Neural progenitor cell (in vitro differentiated cells): ENCODE measurements around the gene DSTN. TPM values are rescaled to one million over a fixed set of nuclear protein-coding genes. Genes with fewer than 3 reads are reported as not detected.

Experiments
- DNase-seq: peaks from one replicate; pipeline ENCODE4 v3.0.0-alpha.2; 2016; ENCODE audit warnings: low spot score
- H2AFZ ChIP-seq: fragments of 200-600 bp; sonication (generic); replicated peaks from 2 replicates; pipeline ENCODE4 v1.6.1; 2016; ENCODE audit warnings: antibody characterized with exemption
- H3F3A ChIP-seq: fragments of 200-600 bp; sonication (generic); 2 replicates; pipeline ENCODE4 v1.6.1; 2016; ENCODE audit warnings: antibody characterized with exemption, low read depth
- H3K27ac ChIP-seq: fragments of 200-600 bp; sonication (generic); 2 replicates; pipeline ENCODE4 v1.5.1; 2016; ENCODE audit warnings: mild to moderate bottlenecking
- H3K27me3 ChIP-seq: fragments of 200-600 bp; sonication (generic); 2 replicates; pipeline ENCODE4 v1.6.1; 2016; ENCODE audit warnings: mild to moderate bottlenecking, moderate library complexity
- H3K36me3 ChIP-seq: fragments of 200-600 bp; sonication (generic); 2 replicates; pipeline ENCODE4 v1.5.1; 2016
- H3K4me1 ChIP-seq: fragments of 200-600 bp; sonication (generic); 2 replicates; pipeline ENCODE4 v1.6.1; 2016; ENCODE audit warnings: mixed run types
- H3K4me2 ChIP-seq: fragments of 200-600 bp; sonication (generic); 2 replicates; pipeline ENCODE4 v1.6.1; 2016
- H3K4me3 ChIP-seq: fragments of 200-600 bp; sonication (generic); 2 replicates; pipeline ENCODE4 v1.5.1; 2016
- H3K79me2 ChIP-seq: fragments of 200-600 bp; sonication (generic); 2 replicates; pipeline ENCODE4 v1.6.1; 2016; ENCODE audit warnings: low read depth
- H3K9ac ChIP-seq: fragments of 200-600 bp; sonication (generic); 2 replicates; pipeline ENCODE4 v1.6.1; 2016
- H3K9me3 ChIP-seq: fragments of 200-600 bp; sonication (generic); 2 replicates; pipeline ENCODE4 v1.5.1; 2016; ENCODE audit warnings: low read depth
- H4K20me1 ChIP-seq: fragments of 200-600 bp; sonication (generic); 2 replicates; pipeline ENCODE4 v1.6.1; 2016; ENCODE audit warnings: low read depth
- H3K27ac Mint-ChIP-seq: 3 replicates; pipeline ENCODE4 v1.8.0; 2021; ENCODE audit warnings: mixed read lengths
- H3K27me3 Mint-ChIP-seq: 2 replicates; pipeline ENCODE4 v1.8.0; 2022; ENCODE audit warnings: low read depth, mild to moderate bottlenecking, inconsistent platforms, moderate library complexity, mixed read lengths; ENCODE audit not compliant: insufficient read depth
- H3K36me3 Mint-ChIP-seq: 3 replicates; pipeline ENCODE4 v1.8.0; 2021; ENCODE audit warnings: mixed read lengths
- H3K4me1 Mint-ChIP-seq: 3 replicates; pipeline ENCODE4 v1.8.0; 2021; ENCODE audit warnings: mixed read lengths
- H3K4me3 Mint-ChIP-seq: 3 replicates; pipeline ENCODE4 v1.8.0; 2021; ENCODE audit warnings: mild to moderate bottlenecking, moderate library complexity, mixed read lengths
- H3K9me3 Mint-ChIP-seq: 3 replicates; pipeline ENCODE4 v1.8.0; 2020; ENCODE audit warnings: mixed read lengths
- EZH2 ChIP-seq: fragments of 200-600 bp; sonication (generic); IDR thresholded peaks from 2 replicates; pipeline ENCODE4 v1.6.1; 2017; ENCODE audit warnings: antibody characterized with exemption, mild to moderate bottlenecking, moderate library complexity
- EZH2phosphoT487 ChIP-seq: fragments of 200-600 bp; sonication (generic); IDR thresholded peaks from 2 replicates; pipeline ENCODE4 v1.6.1; 2017; ENCODE audit warnings: antibody characterized with exemption
- total RNA-seq: library from RNA; depleted of rRNA; stranded (reverse); fragments of >200 nt; gene quantifications from 2 replicates; pipeline ENCODE4 v1.2.3, GENCODE V29; 2015; ENCODE audit warnings: low replicate concordance
- TF ChIP-seq, protein P1 (sequence below): fragments of 200-600 bp; sonication (generic); IDR thresholded peaks from 2 replicates; pipeline ENCODE4 v1.5.1; 2017; ENCODE audit warnings: antibody characterized with exemption, mild to moderate bottlenecking

DSTN gene
- total RNA-seq, 1 donor from 2014 or later, result 158 TPM

DNA sequence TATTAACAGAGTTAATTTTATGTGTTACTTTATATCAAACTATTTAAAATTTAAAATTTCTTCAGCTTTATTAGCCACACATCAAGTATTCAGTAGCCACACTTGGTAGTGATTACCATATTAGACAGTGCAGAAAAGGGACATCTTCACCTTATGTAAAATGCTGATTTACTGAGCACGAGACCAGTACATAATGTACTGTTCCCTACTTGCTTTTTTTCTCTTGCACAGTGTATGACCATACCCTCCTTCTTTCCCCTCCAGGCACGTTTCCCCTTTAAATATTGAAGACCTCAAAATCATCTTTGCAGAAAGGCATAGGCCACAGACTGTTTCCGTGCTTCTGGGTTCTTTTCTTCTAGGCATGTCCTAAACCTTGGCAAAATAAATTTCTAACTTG is 17.9 kb downstream of the DSTN start:
- H3K4me3 ChIP-seq, result no peak overlapping the region
- Mint-ChIP-seq H3K4me3 (no peak overlapping the region), H3K27me3 (peaks cover 2% of the 10 kb centered on the region), H3K27ac (no peak overlapping the region), H3K36me3 (peaks cover 6% of the 10 kb centered on the region), H3K9me3 (no peaks in the 10 kb centered on the region), H3K4me1 (peaks cover 9% of the 10 kb centered on the region)
- H3K36me3 ChIP-seq, result no peaks in the 10 kb centered on the region
- no peaks in the 10 kb centered on the region for H3F3A ChIP-seq
- no peak overlapping the region for H3K27ac ChIP-seq
- H3K27me3 ChIP-seq, result no peaks in the 10 kb centered on the region
- peaks cover 3% of the 10 kb centered on the region for H3K4me1 ChIP-seq
- no peak for DNase-seq
- H3K9ac ChIP-seq, result no peak overlapping the region
- peaks cover 85% of the 10 kb centered on the region for H3K79me2 ChIP-seq
- no peak overlapping the region for H3K4me2 ChIP-seq
- H3K9me3 ChIP-seq, result no peaks in the 10 kb centered on the region
- peaks cover 12% of the 10 kb centered on the region for H4K20me1 ChIP-seq
- TF ChIP-seq EZH2phosphoT487, result no peak
- TF ChIP-seq, protein P1, sequence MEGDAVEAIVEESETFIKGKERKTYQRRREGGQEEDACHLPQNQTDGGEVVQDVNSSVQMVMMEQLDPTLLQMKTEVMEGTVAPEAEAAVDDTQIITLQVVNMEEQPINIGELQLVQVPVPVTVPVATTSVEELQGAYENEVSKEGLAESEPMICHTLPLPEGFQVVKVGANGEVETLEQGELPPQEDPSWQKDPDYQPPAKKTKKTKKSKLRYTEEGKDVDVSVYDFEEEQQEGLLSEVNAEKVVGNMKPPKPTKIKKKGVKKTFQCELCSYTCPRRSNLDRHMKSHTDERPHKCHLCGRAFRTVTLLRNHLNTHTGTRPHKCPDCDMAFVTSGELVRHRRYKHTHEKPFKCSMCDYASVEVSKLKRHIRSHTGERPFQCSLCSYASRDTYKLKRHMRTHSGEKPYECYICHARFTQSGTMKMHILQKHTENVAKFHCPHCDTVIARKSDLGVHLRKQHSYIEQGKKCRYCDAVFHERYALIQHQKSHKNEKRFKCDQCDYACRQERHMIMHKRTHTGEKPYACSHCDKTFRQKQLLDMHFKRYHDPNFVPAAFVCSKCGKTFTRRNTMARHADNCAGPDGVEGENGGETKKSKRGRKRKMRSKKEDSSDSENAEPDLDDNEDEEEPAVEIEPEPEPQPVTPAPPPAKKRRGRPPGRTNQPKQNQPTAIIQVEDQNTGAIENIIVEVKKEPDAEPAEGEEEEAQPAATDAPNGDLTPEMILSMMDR, result no peak
- no peak for TF ChIP-seq EZH2
- no peak overlapping the region for H2AFZ ChIP-seq

- Mint-ChIP-seq H3K4me3 (no peak overlapping the region), H3K36me3 (peaks cover 12% of the 10 kb centered on the region), H3K27me3 (peaks cover 2% of the 10 kb centered on the region), H3K4me1 (peaks cover 9% of the 10 kb centered on the region), H3K9me3 (no peaks in the 10 kb centered on the region), H3K27ac (no peak overlapping the region)
- peaks cover 86% of the 10 kb centered on the region for H3K79me2 ChIP-seq
- H3K27me3 ChIP-seq, result no peaks in the 10 kb centered on the region
- no peak overlapping the region for H3K4me3 ChIP-seq
- H3F3A ChIP-seq, result no peaks in the 10 kb centered on the region
- H3K27ac ChIP-seq, result no peak overlapping the region
- no peak overlapping the region for H3K4me2 ChIP-seq
- no peak overlapping the region for H2AFZ ChIP-seq
- peaks cover 12% of the 10 kb centered on the region for H4K20me1 ChIP-seq
- DNase-seq, result no peak
- peaks cover 6% of the 10 kb centered on the region for H3K4me1 ChIP-seq
- H3K9me3 ChIP-seq, result no peaks in the 10 kb centered on the region
- H3K9ac ChIP-seq, result no peak overlapping the region
- no peaks in the 10 kb centered on the region for H3K36me3 ChIP-seq
- TF ChIP-seq, protein P1, result no peak
- TF ChIP-seq EZH2 (no peak), EZH2phosphoT487 (no peak)
Observed at GRCh38 chr20:17589161-17589834, 19.4 kb downstream of the DSTN start.

- no peaks in the 10 kb centered on the region for H3K36me3 ChIP-seq
- no peak for DNase-seq
- H3K27me3 ChIP-seq, result no peaks in the 10 kb centered on the region
- TF ChIP-seq EZH2phosphoT487, result no peak
- TF ChIP-seq, protein P1, result no peak
- TF ChIP-seq EZH2, result no peak
- H3K9me3 Mint-ChIP-seq, result no peaks in the 10 kb centered on the region
- H3K4me3 ChIP-seq, result no peak overlapping the region
- H3K79me2 ChIP-seq, result peaks cover 88% of the 10 kb centered on the region
- peaks cover 2% of the 10 kb centered on the region for H3K27me3 Mint-ChIP-seq
- no peak overlapping the region for H2AFZ ChIP-seq
- H3K9me3 ChIP-seq, result no peaks in the 10 kb centered on the region
- H4K20me1 ChIP-seq, result peaks cover 7% of the 10 kb centered on the region
- H3K36me3 Mint-ChIP-seq, result peaks cover 12% of the 10 kb centered on the region
- no peak overlapping the region for H3K9ac ChIP-seq
- H3K4me3 Mint-ChIP-seq, result no peak overlapping the region
- no peaks in the 10 kb centered on the region for H3F3A ChIP-seq
- no peak overlapping the region for H3K27ac Mint-ChIP-seq
- H3K4me2 ChIP-seq, result no peak overlapping the region
- peaks cover 6% of the 10 kb centered on the region for H3K4me1 ChIP-seq
- H3K4me1 Mint-ChIP-seq, result peaks cover 9% of the 10 kb centered on the region
- H3K27ac ChIP-seq, result no peak overlapping the region
Observed at GRCh38 chr20:17590245-17590644, 20.4 kb downstream of the DSTN start.
